PC-3 (cell line): ENCODE results near the gene TM9SF4.

Experiments used
- EZH2phosphoT487 ChIP-seq: fragments of 300-600 bp; sonication (generic); IDR thresholded peaks from 2 replicates; pipeline ENCODE4 v1.6.1; 2018; ENCODE audit warnings: mild to moderate bottlenecking, antibody characterized with exemption, low read length, borderline replicate concordance
- TF ChIP-seq, protein P1 (sequence below): fragments of 300-600 bp; sonication (generic); conservative IDR thresholded peaks from 2 replicates; pipeline ENCODE4 v1.5.1; 2017; ENCODE audit warnings: antibody characterized with exemption, low read depth, mild to moderate bottlenecking, low read length

DNA sequence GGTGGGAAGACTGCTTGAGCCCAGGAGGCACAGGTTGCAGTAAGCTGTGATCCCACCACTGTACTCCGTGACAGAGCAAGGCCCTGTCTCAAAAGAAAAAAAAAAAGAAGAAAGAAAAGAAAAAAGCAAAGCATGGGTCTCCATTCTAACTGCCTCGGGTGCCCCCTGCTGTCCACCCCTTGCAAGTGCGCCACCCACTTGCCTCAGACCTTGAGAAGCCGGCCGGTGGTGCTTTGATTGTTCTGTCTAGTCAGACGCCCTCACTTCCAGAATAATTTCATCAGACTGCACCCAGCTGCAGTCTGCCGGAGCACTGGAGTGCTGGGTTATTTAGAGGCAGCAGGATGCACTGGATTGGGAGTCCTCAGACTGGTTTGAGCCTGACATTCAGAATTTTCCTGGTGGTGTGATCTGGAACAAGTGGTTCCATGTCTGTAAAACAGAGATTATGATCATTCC lies 17.6 kb upstream of the TM9SF4 start:
- TF ChIP-seq, protein P1, sequence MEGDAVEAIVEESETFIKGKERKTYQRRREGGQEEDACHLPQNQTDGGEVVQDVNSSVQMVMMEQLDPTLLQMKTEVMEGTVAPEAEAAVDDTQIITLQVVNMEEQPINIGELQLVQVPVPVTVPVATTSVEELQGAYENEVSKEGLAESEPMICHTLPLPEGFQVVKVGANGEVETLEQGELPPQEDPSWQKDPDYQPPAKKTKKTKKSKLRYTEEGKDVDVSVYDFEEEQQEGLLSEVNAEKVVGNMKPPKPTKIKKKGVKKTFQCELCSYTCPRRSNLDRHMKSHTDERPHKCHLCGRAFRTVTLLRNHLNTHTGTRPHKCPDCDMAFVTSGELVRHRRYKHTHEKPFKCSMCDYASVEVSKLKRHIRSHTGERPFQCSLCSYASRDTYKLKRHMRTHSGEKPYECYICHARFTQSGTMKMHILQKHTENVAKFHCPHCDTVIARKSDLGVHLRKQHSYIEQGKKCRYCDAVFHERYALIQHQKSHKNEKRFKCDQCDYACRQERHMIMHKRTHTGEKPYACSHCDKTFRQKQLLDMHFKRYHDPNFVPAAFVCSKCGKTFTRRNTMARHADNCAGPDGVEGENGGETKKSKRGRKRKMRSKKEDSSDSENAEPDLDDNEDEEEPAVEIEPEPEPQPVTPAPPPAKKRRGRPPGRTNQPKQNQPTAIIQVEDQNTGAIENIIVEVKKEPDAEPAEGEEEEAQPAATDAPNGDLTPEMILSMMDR = peak; percentile 91
- no peak for TF ChIP-seq EZH2phosphoT487
